ENCODE data around the gene CAMK2G.
A peak's percentile ranks its signal among the peaks of the same experiment; 100 is the strongest.

CAMK2G gene

DNA sequence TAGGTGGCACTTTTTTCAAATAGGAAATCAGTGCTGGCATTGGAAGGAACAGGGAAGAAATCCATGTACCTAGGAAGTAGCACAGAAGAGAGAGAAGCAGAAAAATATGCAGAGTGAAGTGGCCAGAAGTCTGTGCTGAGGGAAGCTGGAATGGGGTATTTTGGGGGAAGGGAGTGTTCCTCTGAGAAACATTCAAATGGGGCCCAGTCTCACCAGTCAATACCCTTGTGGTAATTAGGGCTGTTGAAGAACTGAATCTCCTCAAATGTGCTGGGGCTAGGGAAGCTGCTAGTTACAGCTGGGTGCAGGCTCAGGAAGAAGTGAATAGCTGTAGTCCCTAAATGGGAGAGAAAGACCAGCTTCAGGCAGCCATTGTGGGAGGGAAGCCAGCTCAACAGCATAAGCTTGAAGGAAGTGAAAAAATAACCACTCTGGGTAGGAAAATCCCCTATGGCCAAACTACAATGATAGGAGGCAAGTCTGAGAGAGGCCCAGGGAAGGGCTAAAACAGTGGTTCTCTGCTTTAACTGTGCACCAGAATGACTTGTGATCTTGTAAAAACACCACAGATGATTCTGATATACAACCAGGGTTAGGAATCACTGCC, 70.6 kb downstream of the CAMK2G start:
- TF ChIP-seq, protein P1, sequence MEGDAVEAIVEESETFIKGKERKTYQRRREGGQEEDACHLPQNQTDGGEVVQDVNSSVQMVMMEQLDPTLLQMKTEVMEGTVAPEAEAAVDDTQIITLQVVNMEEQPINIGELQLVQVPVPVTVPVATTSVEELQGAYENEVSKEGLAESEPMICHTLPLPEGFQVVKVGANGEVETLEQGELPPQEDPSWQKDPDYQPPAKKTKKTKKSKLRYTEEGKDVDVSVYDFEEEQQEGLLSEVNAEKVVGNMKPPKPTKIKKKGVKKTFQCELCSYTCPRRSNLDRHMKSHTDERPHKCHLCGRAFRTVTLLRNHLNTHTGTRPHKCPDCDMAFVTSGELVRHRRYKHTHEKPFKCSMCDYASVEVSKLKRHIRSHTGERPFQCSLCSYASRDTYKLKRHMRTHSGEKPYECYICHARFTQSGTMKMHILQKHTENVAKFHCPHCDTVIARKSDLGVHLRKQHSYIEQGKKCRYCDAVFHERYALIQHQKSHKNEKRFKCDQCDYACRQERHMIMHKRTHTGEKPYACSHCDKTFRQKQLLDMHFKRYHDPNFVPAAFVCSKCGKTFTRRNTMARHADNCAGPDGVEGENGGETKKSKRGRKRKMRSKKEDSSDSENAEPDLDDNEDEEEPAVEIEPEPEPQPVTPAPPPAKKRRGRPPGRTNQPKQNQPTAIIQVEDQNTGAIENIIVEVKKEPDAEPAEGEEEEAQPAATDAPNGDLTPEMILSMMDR (conservative IDR thresholded peaks at IDR 0.05) = no peak
- H3K27ac ChIP-seq = no peak overlapping the region

DNA sequence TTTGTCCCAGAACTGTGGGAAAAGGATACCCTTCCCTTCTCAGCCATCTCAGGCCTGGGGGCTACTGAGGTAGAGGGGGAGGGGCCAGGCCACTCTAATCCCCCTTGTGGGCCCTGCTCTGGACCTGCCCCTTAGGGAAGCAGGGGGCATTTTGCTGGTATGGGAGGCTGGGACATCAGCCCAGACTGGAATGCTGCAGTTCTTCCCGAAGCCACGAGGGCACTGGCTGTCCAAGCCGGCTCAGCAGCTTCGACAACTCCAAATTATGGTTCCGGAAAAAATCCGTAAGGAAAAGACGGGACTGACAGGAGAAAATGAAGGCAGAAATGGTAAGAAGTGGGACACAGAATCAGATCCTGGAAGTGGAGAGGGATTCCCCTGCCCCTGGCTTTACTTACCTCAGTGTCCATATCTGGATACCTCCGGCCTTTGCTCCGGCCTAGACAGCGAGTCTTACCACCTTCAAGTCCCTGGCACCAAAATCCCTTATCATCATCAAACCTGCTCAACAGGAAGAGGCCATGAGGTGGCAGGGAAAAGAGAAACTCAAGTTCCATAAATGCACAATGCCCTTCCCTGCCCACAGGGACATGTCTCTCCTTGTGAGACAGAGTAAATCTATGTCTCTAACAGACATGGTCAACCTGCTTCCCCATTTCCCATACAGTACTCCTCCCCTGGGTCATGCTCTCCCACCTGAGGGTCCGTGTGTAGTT, 71.9 kb downstream of the CAMK2G start:
- H3K27ac ChIP-seq = peak overlapping the region; percentile 46
- TF ChIP-seq, protein P1 (conservative IDR thresholded peaks at IDR 0.05) = peak; percentile 26

DNA sequence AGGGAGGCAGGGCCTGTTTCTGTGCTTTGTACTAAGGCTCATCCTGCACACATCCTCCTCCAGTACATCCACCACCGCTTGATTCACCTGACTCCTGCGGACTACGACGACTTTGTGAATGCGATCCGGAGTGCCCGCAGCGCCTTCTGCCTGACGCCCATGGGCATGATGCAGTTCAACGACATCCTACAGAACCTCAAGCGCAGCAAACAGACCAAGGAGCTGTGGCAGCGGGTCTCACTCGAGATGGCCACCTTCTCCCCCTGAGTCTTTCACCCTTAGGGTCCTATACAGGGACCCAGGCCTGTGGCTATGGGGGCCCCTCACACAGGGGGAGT, 73.1 kb downstream of the CAMK2G start:
- no peak overlapping the region for H3K27ac ChIP-seq
- TF ChIP-seq, protein P1 (conservative IDR thresholded peaks at IDR 0.05) = no peak

DNA sequence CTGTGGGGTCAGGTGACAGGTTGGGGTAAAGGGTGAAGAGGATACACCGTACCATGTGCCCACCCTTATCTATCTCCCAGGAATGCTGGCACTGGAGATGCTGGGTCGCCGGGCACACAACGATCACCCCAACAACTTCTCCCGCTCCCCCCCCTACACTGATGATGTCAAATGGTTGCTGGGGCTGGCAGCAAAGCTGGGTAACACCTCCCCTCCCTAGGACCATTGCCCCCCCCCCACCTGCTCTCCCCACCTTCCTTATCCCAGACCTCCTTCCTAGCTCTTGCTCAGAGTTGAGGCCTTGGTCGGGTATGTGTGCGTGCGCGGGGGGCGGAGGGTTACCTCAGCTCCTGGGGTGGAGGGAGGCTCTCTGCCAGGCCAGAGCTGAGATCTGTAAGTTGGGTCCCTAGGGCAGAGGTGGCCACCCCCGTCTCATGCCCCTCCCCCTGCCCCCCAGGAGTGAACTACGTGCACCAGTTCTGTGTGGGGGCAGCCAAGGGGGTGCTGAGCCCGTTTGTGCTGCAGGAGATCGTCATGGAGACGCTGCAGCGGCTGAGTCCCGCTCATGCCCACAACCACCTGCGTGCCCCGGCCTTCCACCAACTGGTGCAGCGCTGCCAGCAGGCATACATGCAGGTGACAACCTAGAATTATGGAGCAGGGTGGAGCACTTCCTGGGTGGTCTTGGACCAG, 73.6 kb downstream of the CAMK2G start:
- TF ChIP-seq, protein P1 (conservative IDR thresholded peaks at IDR 0.05) = no peak
- no peak overlapping the region for H3K27ac ChIP-seq

DNA sequence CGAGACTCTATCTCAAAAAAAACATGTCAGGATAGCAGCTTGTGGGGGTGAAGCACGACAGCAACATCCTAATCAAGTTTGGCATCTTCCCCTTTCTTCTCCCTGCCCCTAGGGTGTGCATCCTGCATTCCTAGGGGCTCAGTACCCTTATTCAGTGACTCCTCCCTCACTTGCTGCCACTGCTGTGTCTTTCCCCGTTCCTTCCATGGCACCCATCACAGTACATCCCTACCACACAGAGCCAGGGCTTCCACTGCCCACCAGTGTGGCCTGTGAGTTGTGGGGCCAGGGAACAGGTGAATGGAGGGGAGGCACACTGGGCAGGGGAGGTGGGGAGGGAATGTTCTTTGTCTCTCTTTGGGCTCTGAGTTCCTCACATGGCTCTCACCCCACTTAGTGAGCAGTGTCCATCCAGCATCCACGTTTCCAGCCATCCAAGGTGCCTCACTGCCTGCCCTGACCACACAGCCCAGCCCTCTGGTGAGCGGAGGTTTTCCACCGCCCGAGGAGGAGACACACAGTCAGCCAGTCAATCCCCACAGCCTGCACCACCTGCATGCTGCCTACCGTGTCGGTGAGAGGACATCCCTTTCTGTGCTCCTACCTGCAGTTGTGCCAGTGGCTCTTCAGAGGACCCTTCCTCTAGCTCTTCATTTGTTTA, 74.3 kb downstream of the CAMK2G start:
- TF ChIP-seq, protein P1 (conservative IDR thresholded peaks at IDR 0.05) = no peak
- H3K27ac ChIP-seq = no peak overlapping the region

DNA sequence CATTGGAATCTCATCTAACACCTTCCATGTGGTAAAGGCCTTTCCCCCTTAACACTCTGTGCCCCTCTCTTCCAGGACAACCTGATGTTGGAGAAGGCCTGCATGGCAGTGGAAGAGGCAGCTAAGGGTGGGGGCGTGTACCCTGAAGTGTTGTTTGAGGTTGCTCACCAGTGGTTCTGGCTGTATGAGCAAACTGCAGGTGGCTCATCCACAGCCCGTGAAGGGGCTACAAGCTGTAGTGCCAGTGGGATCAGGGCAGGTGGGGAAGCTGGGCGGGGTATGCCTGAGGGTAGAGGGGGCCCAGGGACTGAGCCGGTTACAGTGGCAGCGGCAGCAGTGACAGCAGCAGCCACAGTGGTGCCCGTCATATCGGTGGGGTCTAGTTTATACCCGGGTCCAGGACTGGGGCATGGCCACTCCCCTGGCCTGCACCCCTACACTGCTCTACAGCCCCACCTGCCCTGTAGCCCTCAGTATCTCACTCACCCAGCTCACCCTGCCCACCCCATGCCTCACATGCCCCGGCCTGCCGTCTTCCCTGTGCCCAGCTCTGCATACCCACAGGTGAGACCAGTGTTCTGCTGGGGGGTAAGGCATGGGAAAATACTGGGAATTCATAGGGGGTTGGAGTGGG, 75.3 kb downstream of the CAMK2G start:
- H3K27ac ChIP-seq = no peak overlapping the region
- TF ChIP-seq, protein P1 (conservative IDR thresholded peaks at IDR 0.05) = no peak

DNA sequence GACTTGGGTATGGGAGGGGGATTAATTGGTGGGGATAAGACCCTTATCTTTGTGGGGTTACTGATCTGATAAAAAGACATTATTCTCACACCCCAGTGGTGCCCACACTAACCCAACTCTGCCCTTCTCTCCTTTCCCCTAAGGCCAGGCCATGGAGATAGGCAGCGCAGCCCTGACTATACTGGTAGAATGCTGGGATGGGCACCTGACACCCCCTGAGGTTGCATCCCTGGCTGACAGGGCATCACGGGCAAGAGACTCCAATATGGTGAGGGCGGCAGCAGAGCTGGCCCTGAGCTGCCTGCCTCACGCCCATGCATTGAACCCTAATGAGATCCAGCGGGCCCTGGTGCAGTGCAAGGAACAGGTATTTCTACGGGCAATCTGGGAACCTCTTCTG, 76.3 kb downstream of the CAMK2G start:
- TF ChIP-seq, protein P1 (conservative IDR thresholded peaks at IDR 0.05) = no peak
- no peak overlapping the region for H3K27ac ChIP-seq
